NCI-H82 (cell line): ENCODE results near the gene INO80C.

Source experiments
- DNase-seq: peaks from one replicate; lab custom pipeline; 2025; lab: John Stamatoyannopoulos, UW

The INO80C gene

DNA sequence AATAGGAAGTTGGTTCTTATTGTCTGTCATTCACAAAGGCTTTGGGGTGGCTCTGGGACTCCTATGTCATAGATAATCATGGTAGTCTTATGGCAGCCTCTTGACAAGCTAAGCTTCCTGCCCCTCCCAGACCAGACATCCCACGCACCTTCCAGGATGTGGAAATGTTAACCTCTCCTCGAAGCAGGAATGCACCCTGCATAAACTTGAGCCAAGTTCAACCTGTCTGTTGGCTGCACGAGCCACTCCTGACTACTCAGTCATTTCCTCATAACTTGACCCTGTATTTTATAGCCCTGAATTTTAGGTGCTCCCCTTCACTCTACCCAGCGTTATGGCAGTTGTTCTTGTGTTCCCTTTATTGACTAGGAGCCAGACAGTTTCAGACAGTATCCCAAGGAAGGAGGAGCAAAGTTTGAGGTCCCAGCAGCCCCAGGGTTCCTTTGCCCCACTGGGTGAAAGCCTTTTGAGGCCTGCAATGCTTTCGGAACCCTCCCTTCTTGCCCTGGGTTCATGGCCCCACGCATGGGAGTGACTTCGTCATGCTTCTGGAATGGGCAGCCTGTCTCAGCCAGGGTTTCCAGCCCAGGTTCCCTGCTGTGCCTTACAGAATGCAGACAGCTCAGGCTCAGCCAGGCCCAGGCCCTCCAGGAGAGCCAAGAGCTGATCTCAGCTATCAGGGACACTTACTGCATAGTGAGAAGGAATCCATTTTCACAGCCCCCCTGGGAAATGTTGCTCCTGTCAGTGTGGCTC lies 15.6 kb upstream of the INO80C start:
- DNase-seq: no peak

DNA sequence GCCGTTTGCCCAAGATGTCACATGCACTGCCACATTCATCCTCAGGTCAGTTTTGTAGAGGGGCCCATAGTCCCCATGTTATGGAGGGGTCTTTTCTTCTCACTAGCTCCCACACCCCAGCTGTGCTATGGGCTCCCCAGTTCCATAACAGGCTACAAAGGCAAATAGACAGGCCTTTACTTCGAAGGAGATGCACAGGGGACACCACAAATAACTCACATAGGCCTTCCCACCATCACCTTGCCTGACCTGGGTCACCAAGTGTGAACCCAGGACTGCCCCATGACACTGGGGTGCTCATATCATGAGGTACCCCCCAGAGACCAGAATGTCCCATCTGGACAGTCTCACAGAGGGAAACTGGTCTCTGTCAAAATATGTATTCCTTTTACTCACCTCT lies 15.0 kb upstream of the INO80C start:
- DNase-seq: no peak

DNA sequence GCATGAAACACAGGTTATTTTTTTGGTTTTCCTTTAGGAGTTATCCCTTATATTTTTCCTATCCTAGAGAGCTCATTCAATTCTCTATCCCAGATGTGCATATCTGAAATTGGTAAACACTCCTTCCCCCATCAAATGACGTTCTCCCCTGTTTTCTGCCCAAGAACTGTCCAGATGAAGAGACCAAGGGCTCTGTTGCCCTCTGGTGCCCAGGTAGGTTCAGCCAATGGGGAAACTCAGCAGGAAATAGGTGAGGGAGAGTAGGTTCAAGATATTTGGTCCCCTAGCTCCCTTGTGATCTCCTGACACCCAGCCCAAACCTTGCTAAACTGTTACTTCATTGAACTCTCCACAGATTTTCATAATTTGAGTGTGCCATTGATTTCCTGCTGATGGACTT lies 14.1 kb upstream of the INO80C start:
- DNase-seq: no peak

DNA sequence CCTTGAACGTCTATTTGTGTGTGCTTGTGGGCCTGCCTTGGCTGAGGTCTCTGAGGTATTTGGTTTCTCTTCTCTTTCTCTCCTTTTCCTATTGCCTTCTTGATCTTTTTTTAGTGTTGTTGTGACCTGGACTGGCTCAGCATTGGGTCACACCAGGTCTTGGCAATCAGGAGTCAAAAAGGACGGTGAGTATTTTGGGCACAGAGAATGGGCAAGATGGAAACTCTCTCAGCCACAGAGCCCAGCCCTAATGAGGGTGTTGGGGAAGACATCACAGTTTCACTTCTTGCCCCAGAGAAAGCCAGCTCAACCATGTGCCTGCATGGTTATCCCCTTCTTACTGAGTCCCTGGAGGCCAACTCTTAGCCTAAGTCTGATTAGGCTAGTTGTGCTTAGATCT lies 13.7 kb upstream of the INO80C start:
- peak; percentile 28 for DNase-seq

DNA sequence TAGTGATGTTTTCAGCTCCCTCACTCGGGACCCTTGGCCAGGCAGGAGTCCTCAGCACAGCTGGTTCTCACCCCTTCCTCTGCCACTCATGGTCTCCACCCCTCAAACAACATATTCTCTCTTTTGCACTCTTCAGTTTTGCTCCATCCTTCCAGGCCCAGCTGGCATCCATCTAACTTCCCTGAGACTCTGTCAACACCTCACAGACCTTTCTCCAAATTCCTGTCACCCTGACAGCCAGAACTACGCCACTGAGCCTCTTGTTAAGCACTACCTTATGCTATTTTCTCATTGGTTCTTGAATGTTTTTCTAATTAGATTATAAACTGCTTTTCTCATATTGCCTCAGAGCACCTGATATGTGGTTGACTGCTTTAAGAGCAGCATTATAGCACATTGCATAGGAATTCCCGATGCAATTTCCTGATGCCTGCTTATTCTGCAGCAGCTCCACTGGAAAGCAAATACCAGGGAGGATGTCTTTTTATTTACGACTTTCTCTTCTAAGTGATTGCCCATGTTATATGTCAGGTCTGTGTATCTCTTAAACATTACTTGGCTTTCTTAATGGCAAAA lies 12.4 kb upstream of the INO80C start:
- no peak for DNase-seq

DNA sequence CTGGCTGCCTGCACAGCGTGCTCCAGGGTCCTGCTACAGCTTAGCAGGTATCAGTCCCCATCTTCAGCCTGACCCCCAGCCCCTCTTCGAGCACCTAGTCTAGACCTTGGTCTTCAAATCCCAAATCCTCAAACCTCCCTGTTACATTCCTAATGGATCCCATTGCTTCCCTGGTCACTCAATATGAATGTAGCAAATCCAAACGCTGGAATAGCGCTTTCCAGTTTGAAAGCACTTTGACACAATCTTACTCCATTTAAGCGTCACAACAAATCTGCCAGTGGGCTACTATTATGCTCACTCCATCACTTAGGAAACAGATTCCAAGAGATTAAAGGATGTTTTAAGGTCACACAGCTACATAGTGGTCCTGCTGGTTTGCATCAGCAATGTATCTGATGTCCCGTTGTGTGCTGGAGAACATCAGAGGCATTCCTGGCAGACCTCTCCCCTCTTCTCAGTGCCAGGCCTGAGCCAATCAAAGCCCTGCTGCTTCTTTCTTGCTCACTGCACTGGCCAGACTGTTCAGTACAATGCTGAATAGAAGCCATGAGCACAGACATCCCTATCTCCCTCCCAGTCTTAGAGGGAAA lies 11.1 kb upstream of the INO80C start:
- no peak for DNase-seq

DNA sequence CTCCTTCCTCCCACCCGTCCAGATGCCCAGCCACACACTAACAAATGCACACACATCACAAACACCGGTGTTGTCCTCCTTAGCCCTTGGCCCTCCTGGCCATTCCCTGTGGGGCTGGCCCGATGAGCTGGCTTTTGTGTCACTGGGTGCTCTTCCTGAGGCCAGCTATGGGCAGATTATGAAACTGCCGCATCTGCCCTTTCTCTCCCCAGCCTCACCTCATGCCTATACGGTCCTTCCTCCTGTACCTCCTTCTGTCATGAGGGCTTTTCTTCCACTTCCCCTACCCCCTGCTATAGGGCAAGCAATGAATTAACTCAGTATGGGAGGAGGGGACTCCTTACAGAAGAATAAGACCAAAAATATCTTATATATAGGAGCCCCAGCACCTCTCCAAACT lies 10.3 kb upstream of the INO80C start:
- DNase-seq: no peak

DNA sequence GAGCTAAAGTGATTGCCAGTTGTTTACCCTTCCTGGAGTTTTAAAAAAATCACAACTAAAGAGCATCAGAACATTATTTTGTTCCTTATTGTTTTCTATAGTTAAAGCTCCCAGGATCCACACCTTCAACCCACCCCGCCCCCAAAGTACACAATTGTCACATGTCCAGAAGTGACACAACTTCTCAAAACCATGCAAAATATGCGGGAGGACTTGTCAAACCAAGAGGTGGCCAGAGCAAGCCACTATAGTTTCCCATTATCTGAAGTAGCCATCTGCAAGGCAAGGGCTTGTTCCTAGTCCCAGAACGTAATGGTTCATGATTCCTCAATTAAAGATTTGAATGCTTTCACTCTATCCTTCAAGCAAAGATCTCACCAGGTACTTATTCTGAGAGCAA lies 9.9 kb upstream of the INO80C start:
- DNase-seq: no peak

DNA sequence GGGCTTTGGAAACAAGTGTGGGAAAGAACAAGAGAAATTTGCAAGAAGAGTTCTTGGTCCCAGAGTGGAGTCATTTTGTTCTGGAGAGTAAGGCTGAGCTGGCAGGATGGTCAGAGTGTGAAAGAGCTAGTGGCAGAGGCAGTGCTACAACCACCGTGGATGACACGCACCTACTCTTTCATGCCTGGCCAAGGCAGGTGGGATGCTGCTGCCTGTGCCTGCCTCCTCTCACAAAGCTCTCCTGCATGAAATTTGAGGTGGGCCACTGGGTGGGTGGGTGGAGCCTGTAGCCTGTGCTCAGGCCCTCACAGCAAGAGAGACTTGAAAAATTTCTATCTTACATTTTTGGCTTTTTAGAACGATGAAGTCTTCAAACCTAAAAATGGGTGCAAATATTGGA lies 9.4 kb upstream of the INO80C start:
- DNase-seq: no peak

DNA sequence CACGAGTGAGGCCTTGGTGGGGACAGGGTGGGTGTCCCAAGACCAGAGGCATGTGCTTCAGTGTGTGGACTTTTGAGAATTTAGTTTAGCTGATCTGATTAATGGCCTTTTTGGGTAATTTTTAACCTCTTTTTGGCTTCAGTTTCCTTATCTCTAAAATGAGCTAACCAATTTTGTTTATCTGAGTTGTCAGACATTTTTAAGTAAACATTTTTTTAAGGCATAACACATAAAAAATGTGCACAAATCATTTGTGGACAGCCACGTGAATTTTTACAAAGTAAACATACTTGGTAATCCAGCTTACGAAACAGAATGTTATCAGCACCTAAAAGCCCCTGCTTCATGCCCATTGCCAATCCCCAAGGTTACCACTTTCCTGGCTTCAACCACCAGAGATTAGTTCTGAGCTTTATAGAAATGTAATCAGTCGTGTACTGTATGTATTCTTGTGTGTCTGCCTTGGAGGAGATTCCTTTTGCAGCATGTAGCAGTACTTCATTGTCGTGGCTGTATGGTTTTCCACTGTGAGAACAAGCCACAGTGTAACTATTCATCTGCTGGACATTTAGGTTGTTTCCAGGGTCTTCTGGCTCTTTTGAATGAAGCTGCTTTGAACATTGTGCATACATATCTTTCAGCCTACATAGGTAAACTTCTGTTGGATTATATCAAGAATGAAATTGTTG lies 8.4 kb upstream of the INO80C start:
- no peak for DNase-seq

DNA sequence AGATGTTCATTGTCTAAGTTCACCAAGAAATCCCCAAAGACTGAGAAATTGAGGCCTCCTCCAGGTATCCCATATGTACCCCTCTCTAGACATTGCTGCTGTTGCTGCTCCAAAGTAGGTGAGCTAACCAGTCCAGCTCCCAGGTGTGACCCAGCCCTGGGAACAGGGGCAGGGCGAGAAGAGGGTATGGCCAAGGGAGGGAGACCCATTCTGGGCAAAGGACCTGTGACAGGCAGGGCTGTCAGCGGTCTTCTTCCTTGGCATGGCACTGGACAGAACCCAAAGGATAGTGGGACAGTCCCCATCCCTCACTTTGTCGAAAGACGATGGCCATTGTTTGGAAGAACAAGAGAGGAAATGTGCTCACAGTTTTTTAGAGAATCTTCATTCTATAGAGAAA lies 7.2 kb upstream of the INO80C start:
- no peak for DNase-seq

DNA sequence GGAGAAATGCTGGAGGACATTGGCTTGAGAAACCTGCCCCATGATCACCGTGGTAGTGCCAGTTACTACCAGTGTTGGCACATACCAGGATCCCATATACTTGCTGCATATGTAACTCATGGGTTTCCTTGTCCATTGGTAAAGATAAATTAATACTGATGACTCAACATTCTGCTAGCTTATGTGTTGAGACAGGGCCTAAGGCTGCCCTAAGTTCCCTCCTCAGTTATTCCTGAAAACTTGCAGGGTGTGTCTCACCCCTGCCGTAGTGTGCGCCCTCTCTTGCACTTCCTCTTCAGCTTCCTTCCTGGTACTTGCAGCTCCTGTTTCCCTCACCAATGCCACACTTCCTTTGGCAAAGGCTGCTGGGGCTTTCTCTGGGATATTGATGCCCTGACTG lies 4.3 kb upstream of the INO80C start:
- DNase-seq: no peak

DNA sequence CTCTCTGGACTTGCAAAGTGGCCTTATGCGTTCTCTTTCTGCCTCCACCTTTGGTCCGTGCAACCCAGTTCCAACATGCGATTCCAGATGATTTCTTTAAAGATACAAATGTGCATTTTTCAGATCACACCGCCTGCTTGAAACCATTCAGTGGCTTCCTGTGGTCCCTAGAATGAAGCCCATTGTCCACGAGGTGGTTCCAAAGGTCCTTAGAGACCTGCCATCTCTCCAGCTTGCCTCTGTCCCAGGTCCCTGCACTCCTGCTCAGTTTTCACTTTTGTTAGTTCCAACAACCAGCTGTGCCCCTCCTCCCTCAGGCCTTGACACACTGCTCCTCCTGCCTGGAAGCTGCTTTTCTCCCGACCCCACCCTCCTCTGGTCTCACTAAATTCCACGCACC lies 3.6 kb upstream of the INO80C start:
- DNase-seq: no peak

DNA sequence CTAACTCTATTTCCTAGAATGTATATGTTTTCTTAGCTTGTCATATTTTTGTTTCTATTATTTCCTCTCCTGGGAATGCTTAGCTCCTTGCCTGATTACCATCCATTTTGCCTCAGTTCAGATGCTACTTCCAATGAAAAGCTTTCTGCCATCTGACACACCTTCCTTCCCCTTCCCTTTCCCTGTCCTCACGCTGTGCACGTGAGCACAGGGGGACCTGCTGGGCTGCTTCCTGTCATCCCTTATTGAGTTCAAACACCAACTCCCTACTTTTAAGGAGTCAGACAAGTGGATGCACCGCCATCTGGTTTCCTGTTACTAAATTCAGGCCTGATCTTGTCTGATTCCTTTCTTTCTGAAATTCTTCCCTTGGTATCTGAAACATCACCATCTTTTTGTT lies 2.4 kb upstream of the INO80C start:
- no peak for DNase-seq

DNA sequence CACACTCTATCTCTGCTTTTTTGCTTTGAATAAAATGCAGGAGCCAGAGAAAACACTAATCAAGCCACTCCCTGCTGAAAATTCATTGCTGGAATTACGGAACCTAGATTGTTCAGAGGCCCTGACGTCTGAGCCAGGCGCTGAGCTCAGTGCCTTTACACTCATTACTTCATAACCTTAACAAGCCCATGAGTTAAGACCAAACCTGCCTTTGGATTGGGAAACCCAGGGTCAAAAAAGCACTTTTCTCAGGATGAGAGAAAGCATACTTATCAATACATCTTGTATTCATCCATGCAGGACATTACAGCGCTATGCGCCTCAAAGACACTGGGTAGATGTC lies 762 bp downstream of the INO80C start:
- DNase-seq: peak; percentile 53

DNA sequence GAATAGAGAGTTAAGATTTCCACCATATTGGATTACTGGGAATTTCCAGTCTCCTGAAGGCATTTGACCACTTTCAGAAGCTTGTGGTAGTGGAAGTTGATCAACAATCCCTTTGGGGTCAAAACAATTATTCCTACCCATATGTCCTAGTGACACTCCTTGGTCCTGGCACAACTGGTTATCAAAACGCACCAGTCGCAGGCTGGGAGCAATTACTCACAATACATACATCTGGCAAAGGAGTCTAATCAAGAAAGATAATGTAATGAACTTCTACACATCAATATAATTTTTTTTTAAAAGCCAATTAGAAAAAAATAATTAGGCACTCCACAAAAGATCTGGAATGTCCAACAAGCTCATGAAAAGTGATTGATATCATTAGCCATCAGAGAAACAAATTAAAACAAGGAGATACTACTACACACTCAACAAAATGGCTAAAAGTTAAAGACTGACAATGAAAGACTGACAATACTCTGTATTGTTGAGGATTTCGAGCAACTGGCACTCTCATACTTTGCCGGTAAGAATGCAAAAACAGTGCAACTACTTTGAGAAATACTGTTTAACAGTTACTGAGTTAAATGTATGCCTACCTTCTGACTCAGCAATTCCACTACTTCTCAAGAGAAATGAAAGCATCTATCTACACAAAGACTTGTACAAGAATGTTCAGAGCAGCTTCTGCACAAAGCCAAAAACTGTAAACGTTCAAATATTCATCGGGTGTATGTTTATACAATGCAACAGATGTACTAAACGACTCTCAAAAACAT lies 2.0 kb downstream of the INO80C start:
- no peak for DNase-seq

DNA sequence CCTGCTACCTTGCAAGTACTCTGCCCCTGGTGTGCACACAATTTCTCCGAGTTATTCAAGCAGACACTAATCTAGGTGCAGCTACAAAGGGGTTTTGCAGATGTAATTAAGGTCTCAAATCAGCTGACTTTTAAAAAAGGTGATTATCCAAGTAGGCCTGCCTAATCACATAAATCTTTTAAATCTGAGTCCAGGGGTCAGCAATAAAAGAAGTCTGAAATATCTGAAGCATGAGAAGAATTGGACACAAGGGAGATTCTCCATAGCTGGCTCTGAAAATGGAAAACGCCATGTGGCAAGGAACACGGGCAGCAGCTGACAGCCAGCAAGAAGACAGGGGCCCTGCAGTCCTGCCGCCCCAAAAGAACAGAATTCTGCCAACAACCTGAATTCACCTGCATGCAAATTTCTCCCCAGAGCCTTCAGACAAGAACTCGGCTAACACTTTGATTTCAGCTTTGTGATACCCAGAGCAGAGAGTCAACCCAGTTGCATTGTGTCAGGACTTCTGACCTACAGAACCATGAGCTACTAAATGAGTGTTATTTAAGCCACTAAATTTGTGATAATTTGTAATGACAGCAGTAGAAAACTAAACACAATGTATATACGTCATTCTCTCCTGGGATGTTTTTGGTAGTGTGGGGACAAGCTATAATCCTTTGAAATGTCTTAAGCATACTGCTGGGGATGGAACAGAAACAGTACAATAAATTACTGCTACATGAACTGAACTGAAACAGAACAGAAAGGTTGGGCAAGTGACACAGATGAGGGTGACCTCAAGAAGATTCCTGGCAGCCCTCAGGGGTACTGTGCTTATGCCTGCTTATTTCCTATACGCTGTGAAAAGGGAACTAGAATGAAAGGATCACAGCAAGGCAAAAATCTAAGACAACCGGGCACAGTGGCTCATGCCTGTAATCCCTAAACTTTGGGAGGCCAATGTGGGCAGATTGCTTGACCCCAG lies 3.2 kb downstream of the INO80C start:
- no peak for DNase-seq

DNA sequence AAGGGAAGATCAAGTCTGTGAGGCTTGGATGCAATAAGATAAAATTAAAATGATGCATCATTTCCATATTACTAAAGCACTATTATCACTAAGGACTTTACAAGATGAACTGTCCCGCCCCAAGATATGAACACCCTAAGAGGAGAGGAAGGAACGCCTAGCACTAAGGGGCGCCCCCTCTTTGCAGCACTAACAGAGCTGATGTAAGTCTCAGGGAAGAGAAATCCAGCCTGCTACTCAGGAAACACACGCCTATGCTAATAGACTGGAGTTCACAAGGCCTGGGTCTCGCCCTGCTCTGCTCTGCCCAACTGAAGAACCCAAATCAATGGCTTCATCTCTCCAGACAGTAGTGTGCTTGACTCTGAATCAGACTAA lies 6.1 kb downstream of the INO80C start:
- DNase-seq: no peak

DNA sequence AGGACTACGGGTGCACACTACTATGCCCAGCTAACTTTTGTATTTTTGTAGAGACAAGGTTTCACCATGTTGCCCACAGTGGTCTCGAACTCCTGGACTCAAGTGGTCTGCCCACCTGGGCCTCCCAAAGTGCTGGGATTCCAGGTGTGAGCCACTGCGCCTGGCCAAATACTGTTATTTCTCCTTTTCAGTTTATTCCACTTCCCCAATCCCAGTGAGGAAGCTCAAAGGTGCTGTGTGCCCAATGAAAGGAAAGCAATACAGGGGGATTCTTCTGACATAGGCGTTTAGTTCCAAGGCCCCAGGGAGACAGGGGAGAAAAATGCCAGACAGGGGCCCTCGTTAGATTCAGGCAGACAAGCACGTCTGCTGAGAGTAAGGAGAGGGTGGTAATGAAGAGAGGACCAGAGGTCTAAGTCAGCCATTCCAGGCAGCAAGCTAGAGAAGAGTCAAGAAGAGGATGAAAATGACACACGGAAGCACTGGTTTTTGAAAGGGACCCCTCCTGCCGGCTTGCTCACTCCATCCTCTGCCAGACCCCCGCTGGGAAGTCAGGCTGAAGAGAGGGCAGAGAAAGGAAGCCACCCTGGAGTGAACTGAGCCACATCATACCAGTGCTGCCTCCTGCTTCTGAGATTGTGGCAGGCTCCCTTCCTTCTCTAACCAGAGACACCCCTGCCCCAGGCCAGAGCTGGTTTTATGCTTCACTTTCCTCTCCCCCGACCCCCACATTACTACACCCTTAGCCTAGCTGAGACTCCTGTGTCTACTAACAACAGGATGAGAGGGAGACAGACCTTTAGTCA lies 6.7 kb downstream of the INO80C start:
- no peak for DNase-seq

DNA sequence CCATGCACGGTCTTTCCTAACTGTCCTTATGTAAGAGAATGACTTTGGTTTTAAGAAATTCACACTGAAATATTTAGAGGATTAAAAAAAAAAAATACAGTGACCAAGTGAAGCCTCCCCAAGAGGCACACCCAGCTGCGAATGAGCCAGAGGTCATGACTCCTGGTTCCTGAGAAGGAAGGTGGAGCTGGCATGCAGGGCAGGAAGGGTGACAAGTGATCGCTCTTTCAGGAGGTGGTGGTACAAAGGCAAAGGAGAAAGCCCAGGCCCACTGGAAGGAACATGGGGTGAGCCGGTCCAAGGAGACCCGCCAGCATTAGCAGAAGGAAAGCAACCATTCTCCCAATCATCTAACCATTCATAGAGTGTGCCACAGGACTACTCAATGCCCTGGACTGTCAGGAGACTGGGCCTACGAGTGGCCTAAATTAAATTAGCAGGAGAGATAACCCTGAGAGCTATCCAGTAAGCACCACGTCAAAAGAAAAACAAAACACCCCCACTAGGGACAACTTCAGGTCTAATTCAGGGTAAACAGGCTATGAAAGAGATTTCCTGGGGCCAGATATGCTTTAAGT lies 7.8 kb downstream of the INO80C start:
- no peak for DNase-seq
